Effector CD4-positive, alpha-beta T cell (primary cell): ENCODE data around the gene DIRAS2.

ENCODE experiments used
- DNase-seq: peaks from one replicate; pipeline ENCODE4 v3.0.0-alpha.2; 2020

The DIRAS2 gene

GRCh38 chr9:90611568-90611967 is 31.1 kb downstream of the DIRAS2 start:
- DNase-seq: no peak

DNA sequence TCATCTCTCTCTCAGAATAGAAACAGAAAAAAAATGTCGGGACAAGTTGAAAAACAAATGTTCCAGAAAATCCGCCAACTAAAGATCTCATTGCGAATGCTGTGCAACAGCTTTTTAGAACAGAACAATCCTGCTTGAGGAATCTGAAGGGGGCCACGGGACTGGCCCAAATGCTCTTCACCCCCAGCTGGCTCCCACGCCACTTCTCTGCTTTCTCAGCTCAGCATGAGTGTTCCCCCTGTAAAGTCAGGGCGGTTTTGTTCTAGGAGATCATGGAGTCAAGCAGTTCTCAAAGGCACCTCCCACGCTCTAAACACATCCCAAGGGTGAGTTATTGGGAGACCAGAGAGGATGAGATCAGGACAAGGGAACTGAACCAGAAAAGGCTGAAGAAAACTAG is 31.5 kb downstream of the DIRAS2 start:
- DNase-seq: no peak

GRCh38 chr9:90607701-90608516 is 34.7 kb downstream of the DIRAS2 start:
- DNase-seq: no peak

DNA sequence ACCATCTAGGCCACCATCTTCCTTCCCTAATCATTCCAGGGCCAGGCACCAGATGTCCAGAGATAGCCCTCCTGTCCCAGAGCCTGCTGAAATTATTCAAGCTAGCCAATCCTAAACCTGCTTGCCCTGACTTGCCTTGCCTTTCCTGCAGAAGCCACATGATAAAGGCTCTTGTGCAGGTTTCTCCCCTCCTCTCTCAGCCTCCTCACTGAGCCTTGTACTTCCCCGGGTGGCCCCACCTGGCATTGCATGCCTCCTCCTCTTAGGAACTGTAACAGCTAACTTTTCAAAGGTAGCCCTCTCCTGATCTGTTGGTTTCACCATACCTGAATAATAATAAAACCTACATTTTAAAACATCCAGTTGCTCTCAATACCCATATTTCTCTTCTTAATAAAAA is 42.6 kb downstream of the DIRAS2 start:
- DNase-seq: no peak

DNA sequence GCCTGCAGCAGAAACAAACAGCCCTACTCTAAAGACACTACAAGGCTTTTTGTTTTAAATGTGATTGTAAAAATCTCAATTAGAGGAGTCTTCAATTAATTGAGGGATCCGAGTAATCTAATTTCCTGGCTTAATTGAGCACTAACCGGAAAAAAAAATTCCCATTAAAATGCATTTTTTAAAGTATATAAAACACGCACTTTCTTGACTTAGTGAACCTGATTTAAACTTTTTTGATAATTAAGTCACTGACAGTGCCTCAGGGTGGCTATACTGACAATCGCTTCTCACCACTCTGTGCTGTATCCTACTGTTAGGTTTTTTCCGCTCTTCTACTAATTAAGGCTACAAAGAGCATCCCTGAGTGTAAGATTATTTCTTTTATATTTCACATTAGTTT is 44.4 kb downstream of the DIRAS2 start:
- DNase-seq: no peak

GRCh38 chr9:90593646-90594045 is 49.0 kb downstream of the DIRAS2 start:
- DNase-seq: no peak

DNA sequence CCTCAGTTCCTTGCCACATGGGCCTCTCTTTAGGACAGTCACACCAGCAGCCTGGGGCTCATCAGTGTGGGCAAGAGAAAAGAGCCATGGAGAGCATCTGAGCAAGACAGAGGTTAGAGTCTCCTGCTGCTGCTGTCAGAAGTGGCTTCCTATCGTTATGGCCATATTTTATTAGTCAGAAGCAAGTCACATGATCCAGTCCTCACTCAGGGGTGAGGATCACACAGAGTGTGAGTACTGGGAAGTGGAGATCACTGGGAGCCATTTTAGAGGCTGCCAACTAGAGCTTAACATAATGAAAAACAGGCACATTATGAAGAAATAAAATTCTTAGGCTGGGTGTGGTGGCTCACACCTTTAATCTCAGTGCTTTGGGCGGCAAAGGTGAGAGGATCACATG is 62.0 kb downstream of the DIRAS2 start:
- no peak for DNase-seq

DNA sequence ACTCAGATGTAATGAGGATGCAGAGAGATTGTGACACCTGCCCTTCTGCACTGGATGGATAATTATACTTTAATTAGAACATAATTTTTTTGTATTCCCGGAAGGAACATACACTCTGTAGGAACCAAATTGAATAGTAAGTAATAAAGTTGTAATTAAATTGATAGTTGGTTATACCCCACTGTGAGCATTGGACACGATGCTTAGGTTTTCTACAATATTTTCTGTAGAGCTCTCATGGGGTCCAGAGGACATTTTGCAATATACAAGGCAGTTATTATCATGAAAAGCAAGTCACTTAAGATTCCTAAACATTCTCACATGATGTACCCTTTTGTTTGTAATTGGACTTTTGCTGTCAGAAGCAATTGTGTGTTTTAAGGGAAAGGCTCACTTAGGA is 63.4 kb downstream of the DIRAS2 start:
- DNase-seq: no peak

DNA sequence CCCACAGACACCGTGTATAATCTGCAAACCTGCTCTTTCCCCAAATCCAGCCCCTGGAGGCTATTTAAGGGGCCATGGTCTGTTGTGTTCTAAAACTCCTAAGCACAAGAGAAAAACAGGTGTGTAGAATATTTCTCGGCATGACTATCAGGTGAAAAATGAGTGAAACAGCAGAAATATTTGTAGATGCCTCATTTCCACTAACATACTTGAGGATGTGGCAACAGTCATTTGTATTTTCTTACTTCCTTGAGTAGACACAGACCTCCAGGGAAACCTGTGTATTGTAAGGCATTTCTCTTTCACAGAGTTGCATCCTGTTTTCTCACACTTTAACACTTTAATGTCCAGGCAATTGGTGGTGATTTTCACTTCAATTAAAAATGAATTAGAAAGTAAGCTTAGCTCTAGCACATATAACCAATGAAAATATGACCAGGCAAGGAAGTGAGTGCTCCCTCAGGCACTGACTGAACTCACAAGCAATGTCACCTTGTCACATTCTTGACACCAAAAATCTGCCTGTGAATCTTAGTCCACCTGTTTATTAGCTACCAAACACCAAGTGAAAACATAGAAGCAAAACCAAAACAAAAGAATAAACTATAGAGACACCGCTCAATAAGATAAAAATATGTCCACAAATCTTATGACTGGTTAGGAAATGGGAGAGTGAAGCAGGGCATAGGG is 64.4 kb downstream of the DIRAS2 start:
- DNase-seq: no peak

- DNase-seq: no peak
Observed at GRCh38 chr9:90569511-90569910, 73.1 kb downstream of the DIRAS2 start.

DNA sequence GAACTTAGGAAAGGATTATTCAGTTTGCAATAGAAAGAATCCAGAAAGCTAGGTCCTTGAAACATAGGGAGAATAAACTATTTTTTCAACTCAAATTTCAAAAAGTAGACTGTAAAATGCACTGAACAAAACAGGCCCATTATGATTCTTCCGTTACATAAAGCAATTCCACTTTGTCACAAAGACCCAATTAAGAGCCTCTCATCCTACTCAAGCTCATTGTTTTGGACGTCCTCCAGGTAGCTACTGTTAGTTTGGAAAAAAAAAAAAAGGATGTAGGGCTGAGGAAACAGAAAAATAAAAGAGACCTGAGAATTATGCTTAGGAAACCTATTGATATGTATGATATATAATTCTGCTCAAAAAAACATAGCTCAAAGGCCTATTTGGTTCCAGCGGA is 74.0 kb downstream of the DIRAS2 start:
- no peak for DNase-seq

DNA sequence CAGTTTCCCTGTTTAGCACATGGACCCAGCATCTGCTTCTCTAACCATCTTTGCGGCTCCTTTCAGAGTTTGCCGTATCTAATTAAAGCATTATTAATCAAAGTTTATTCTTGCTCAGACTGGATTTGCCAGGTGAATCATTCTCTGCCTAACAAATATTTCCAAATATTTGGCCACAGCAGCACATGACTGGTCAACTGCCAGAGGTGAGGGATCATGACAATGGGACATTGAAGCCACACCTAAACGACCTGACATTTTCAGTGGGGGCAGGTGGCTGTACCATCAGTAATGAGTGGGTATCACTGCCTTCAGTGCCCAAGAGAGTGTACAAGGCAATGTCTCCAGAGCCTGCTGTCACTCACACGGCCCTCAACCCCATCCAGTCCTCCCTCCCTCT is 80.4 kb downstream of the DIRAS2 start:
- DNase-seq: no peak
